Caco-2 (cell line): ENCODE data around the gene NDUFC1. TPM values are rescaled to one million over a fixed set of nuclear protein-coding genes. Genes with fewer than 3 reads are reported as not detected.

Experiments
- Bru-seq: library from RNA; stranded (reverse); fragments of 400-500 nt; gene quantifications from one replicate; lab custom pipeline; 2021; lab: Mats Ljungman, UMichigan
- BruChase-seq, 2 experiments: library from RNA; stranded (reverse); fragments of 400-500 nt; gene quantifications; one replicate each; lab custom pipeline; 2021; lab: Mats Ljungman, UMichigan
- BruUV-seq: library from RNA; stranded (reverse); fragments of 400-500 nt; replicated peaks from 2 replicates; lab custom pipeline; 2021; lab: Mats Ljungman, UMichigan
- CTCF ChIA-PET: fragments of 300-600 bp; sonication (Branson Sonifier 250); formaldehyde crosslinking; loops from one replicate; lab custom pipeline; 2022; ENCODE audit warnings: antibody characterized with exemption; lab: Charles Lee
- POLR2A ChIA-PET: fragments of 300-600 bp; sonication (Branson Sonifier 250); formaldehyde crosslinking; loops from one replicate; lab custom pipeline; 2022; ENCODE audit warnings: antibody characterized with exemption; lab: Charles Lee
- DNase-seq, 2 experiments: peaks; one replicate each; pipeline versions ENCODE4 v3.0.0 to v3.0.0-alpha.2; 2020 to 2022
- H3K27me3 ChIP-seq: replicated peaks from 2 replicates; pipeline ENCODE4 v1.6.0; 2011; ENCODE audit warnings: low read length; ENCODE audit not compliant: control insufficient read depth, insufficient read depth
- H3K36me3 ChIP-seq: 2 replicates; pipeline ENCODE4 v1.5.1; 2011; ENCODE audit warnings: low read length; ENCODE audit not compliant: control insufficient read depth, insufficient read depth
- H3K4me1 ChIP-seq: fragments of 250-450 bp; sonication (Bioruptor Pico); 2 replicates; pipeline ENCODE4 v1.5.1; 2020; ENCODE audit warnings: mild to moderate bottlenecking
- H3K4me3 ChIP-seq: 2 replicates; pipeline ENCODE4 v1.5.1; 2011; ENCODE audit warnings: low read depth, mild to moderate bottlenecking, control low read depth, low read length
- H3K9me3 ChIP-seq: fragments of 250-450 bp; sonication (Bioruptor Pico); 2 replicates; pipeline ENCODE4 v1.5.1; 2020; ENCODE audit warnings: mild to moderate bottlenecking, moderate library complexity
- H3K27ac Mint-ChIP-seq: one replicate; pipeline ENCODE4 v1.8.0; 2022; ENCODE audit warnings: mixed read lengths; ENCODE audit not compliant: unreplicated experiment
- H3K27me3 Mint-ChIP-seq: one replicate; pipeline ENCODE4 v1.8.0; 2022; ENCODE audit warnings: mixed read lengths; ENCODE audit not compliant: insufficient read depth, unreplicated experiment
- H3K36me3 Mint-ChIP-seq: one replicate; pipeline ENCODE4 v1.8.0; 2022; ENCODE audit warnings: mild to moderate bottlenecking, mixed read lengths; ENCODE audit not compliant: insufficient read depth, unreplicated experiment
- H3K4me1 Mint-ChIP-seq: one replicate; pipeline ENCODE4 v1.8.0; 2022; ENCODE audit warnings: low read depth, mixed read lengths; ENCODE audit not compliant: unreplicated experiment
- H3K4me3 Mint-ChIP-seq: one replicate; pipeline ENCODE4 v1.8.0; 2022; ENCODE audit warnings: mild to moderate bottlenecking, moderate library complexity, mixed read lengths; ENCODE audit not compliant: unreplicated experiment
- H3K9me3 Mint-ChIP-seq: one replicate; pipeline ENCODE4 v1.8.0; 2022; ENCODE audit warnings: mixed read lengths; ENCODE audit not compliant: unreplicated experiment
- CTCF ChIP-seq, 2 experiments: fragments of 200-600 bp in 1 of 2; IDR thresholded peaks; 1 replicate in 1 of 2; 2 replicates in 1 of 2; pipeline versions ENCODE4 v1.5.1 to v1.8.0; 2011 to 2022; ENCODE audit warnings: antibody characterized with exemption in 1 of 2, control low read depth in 1 of 2, inconsistent platforms in 1 of 2, low read depth in 1 of 2, low read length in 1 of 2, mild to moderate bottlenecking in 1 of 2, moderate library complexity in 1 of 2; ENCODE audit not compliant: insufficient read depth in 1 of 2, severe bottlenecking in 1 of 2, unreplicated experiment in 1 of 2
- intact Hi-C: fragments of 100-400 bp; cut with micrococcal nuclease; formaldehyde crosslinking; loops from one replicate; pipeline ENCODE4 v1.10.0; 2022; ENCODE audit not compliant: unreplicated experiment
- long read RNA-seq: library from polyadenylated mRNA; stranded (forward); transcript quantifications from one replicate; pipeline ENCODE4 v2.0.0, GENCODE V29; 2022
- total RNA-seq: library from RNA; stranded (reverse); gene quantifications from 2 replicates; pipeline ENCODE4 v1.2.3, GENCODE V29; 2022

Gene NDUFC1
- total RNA-seq: 60.9 and 69.4 TPM in 2 replicates
- Bru-seq, nascent RNA: percentile 65 among the genes with signal in this experiment
- percentile 55 among the genes with signal in this experiment for BruChase-seq, experiment 1, labeled RNA remaining after a 2-hour chase
- BruChase-seq, experiment 2, labeled RNA remaining after a 6-hour chase: percentile 58 among the genes with signal in this experiment
- long read RNA-seq, transcript NDUFC1-209 (5 exons, 1,198 nt): minor isoform, 6 of 192 reads
- long read RNA-seq, transcript NDUFC1-210 (5 exons, 725 nt): major isoform, 13 of 192 reads
- long read RNA-seq, partial matches to known transcripts: 160 of 192 reads
- long read RNA-seq, other reads (novel, unspliced or antisense): 10 of 192 reads

- peak within 1 kb of the TSS; percentile 99 for H3K4me3 ChIP-seq
- no peaks in the 10 kb centered on the region for H3K36me3 ChIP-seq
- peak within 1 kb of the TSS; percentile 96 for H3K4me3 Mint-ChIP-seq
- H3K36me3 Mint-ChIP-seq: peaks cover 34% of the 10 kb centered on the region
- CTCF ChIA-PET: interaction anchor here (1.1 to 2.4 kb wide), 2 partner anchors 90 to 271 kb away, joined by 3 to 18 read pairs; no protein-coding TSS in a partner anchor
- BruUV-seq: no TSS peak
- peak in 1 of 2 experiments; percentile 42 for TF ChIP-seq CTCF (IDR thresholded peaks at IDR 0.05; ENCODE audit: insufficient read depth in 1 of 2, low read depth in 1 of 2, low read length in 1 of 2, severe bottlenecking in 1 of 2, unreplicated experiment in 1 of 2)
- peak; percentile 62 to 67 for DNase-seq
- no peaks in the 10 kb centered on the region for H3K9me3 Mint-ChIP-seq
- POLR2A ChIA-PET: interaction anchor here (2.7 kb wide), 1 partner anchor 125 kb away, joined by 44 read pairs; the partner anchor contains the start of gene ELF2
- H3K9me3 ChIP-seq: no peaks in the 10 kb centered on the region
- H3K4me1 ChIP-seq: peaks cover 11% of the 10 kb centered on the region
- H3K27me3 Mint-ChIP-seq: no peaks in the 10 kb centered on the region
- H3K4me1 Mint-ChIP-seq: no peaks in the 10 kb centered on the region
- intact Hi-C loops: loop anchor here (1.0 to 5.0 kb wide), 3 partner anchors 125 to 219 kb away; partner anchors contain the start of genes ELF2 and RAB33B
- H3K27me3 ChIP-seq: no peaks in the 10 kb centered on the region
- H3K27ac Mint-ChIP-seq: peak within 1 kb of the TSS; percentile 97
Measured at GRCh38 chr4:139301821-139302611, at the start of gene NDUFC1. Gene NDUFC1 (minus strand): TSS chr4:139302477. CDS start chr4:139295798, 6,679 bp downstream.

GRCh38 chr4:139337612-139338011 lies 35.3 kb upstream of the NDUFC1 start:
- POLR2A ChIA-PET: no interaction called here
- TF ChIP-seq CTCF (IDR thresholded peaks at IDR 0.05; ENCODE audit: insufficient read depth in 1 of 2, low read depth in 1 of 2, low read length in 1 of 2, severe bottlenecking in 1 of 2, unreplicated experiment in 1 of 2): no peak
- Mint-ChIP-seq H3K27ac (no peak overlapping the region), H3K9me3 (no peaks in the 10 kb centered on the region), H3K27me3 (no peaks in the 10 kb centered on the region), H3K36me3 (peaks cover 71% of the 10 kb centered on the region), H3K4me3 (no peak overlapping the region), H3K4me1 (peaks cover 7% of the 10 kb centered on the region)
- Histone ChIP-seq H3K4me1 (no peaks in the 10 kb centered on the region), H3K27me3 (no peaks in the 10 kb centered on the region), H3K4me3 (no peak overlapping the region), H3K36me3 (no peaks in the 10 kb centered on the region; the same call in 1 of the 2 replicates), H3K9me3 (no peaks in the 10 kb centered on the region)
- no TSS peak for BruUV-seq
- CTCF ChIA-PET: no interaction called here
- intact Hi-C loops: no loop called here
- no peak for DNase-seq

GRCh38 chr4:139333046-139333445 lies 30.8 kb upstream of the NDUFC1 start:
- DNase-seq: no peak
- Histone ChIP-seq H3K9me3 (no peaks in the 10 kb centered on the region), H3K27me3 (no peaks in the 10 kb centered on the region), H3K36me3 (no peaks in the 10 kb centered on the region; the same call in 1 of the 2 replicates), H3K4me1 (no peaks in the 10 kb centered on the region), H3K4me3 (no peak overlapping the region)
- no peaks in the 10 kb centered on the region for H3K27me3 Mint-ChIP-seq
- H3K4me3 Mint-ChIP-seq: no peak overlapping the region
- H3K4me1 Mint-ChIP-seq: peaks cover 20% of the 10 kb centered on the region
- no peak overlapping the region for H3K27ac Mint-ChIP-seq
- intact Hi-C loops: no loop called here
- BruUV-seq: no TSS peak
- H3K36me3 Mint-ChIP-seq: peaks cover 65% of the 10 kb centered on the region
- ChIA-PET CTCF (no interaction called here), POLR2A (no interaction called here)
- no peaks in the 10 kb centered on the region for H3K9me3 Mint-ChIP-seq
- TF ChIP-seq CTCF (IDR thresholded peaks at IDR 0.05; ENCODE audit: insufficient read depth in 1 of 2, low read depth in 1 of 2, low read length in 1 of 2, severe bottlenecking in 1 of 2, unreplicated experiment in 1 of 2): no peak
